ENCODE data around the gene RCVRN.

RCVRN gene

GRCh38 chr17:9872852-9873251, 32.2 kb downstream of the RCVRN start:
- no peaks in the 10 kb centered on the region for H3K27me3 ChIP-seq (ENCODE audit: insufficient read depth, low read depth, severe bottlenecking)
- no peak overlapping the region for H3K27ac ChIP-seq
- H3K9me3 ChIP-seq (ENCODE audit: severe bottlenecking), result no peaks in the 10 kb centered on the region
- DNase-seq, result no peak
- no peaks in the 10 kb centered on the region for H3K36me3 ChIP-seq
- no peak for TF ChIP-seq CTCF (IDR thresholded peaks at IDR 0.05; ENCODE audit: low read depth, low read length)
- H3K4me3 ChIP-seq (ENCODE audit: low read depth, low read length), result no peak overlapping the region

DNA sequence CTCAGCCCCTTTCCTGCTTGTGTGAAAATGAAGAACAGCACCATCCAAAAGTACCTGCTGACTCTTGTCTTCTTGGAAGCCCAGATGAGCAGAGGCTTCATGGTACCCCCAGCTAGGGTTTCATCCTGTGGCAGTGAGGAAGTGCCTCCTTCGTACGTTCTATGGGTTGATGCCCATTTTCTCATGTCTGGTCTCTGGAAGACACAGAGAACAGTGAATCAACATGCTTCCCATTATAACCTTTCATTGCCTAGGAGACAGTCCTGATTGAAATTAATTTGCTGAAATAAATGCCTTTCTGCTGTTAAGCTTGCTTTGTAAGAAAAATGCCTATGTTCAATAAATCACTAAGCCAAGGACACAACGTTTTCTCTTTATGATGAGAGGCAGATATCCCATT, 36.5 kb downstream of the RCVRN start:
- no peak overlapping the region for H3K27ac ChIP-seq
- no peaks in the 10 kb centered on the region for H3K36me3 ChIP-seq
- H3K9me3 ChIP-seq (ENCODE audit: severe bottlenecking), result no peaks in the 10 kb centered on the region
- no peak for TF ChIP-seq CTCF (IDR thresholded peaks at IDR 0.05; ENCODE audit: low read depth, low read length)
- no peaks in the 10 kb centered on the region for H3K27me3 ChIP-seq (ENCODE audit: insufficient read depth, low read depth, severe bottlenecking)
- DNase-seq, result no peak
- no peak overlapping the region for H3K4me3 ChIP-seq (ENCODE audit: low read depth, low read length)

DNA sequence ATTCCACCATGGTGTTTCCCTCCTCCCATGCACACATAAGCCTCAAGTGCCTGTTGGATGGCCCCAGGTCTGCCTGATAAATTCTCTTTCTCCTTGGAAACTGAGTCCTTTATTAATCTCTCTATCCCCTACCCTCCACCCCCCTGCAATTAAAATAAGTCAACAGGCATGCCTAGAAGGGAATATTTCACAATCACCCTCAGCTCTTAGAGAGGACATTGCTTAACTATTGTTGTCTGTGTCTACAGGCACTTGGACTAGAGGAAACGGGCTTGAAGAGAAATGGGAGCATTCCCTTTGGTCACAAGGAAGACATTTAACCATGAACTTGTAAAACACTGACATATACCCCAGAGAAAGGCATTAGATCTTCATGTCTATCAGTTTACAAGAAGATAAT, 39.5 kb downstream of the RCVRN start:
- H3K4me3 ChIP-seq (ENCODE audit: low read depth, low read length), result no peak overlapping the region
- no peak overlapping the region for H3K27ac ChIP-seq
- no peaks in the 10 kb centered on the region for H3K27me3 ChIP-seq (ENCODE audit: insufficient read depth, low read depth, severe bottlenecking)
- no peak for DNase-seq
- no peaks in the 10 kb centered on the region for H3K9me3 ChIP-seq (ENCODE audit: severe bottlenecking)
- H3K36me3 ChIP-seq, result no peaks in the 10 kb centered on the region
- TF ChIP-seq CTCF (IDR thresholded peaks at IDR 0.05; ENCODE audit: low read depth, low read length), result no peak

DNA sequence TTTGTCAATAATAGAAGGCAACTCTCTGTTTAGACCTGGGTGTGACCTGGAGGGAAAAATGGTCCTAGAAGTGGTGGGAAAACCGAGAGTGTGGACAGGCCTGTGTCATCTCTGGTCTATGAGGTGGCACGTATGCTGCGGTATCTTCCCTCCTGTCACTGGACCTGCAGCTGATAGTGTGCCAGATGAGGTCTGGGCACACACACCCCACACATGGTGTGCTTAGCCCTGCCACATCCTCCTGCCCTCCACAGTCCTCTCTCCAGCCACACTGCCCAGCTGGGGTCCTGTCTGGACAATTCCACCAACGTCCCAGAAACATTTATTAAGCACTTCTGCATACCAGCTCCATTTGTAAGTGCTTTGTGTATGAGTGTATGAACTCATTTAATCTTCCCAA, 42.1 kb downstream of the RCVRN start:
- DNase-seq, result no peak
- Histone ChIP-seq H3K9me3 (ENCODE audit: severe bottlenecking) (peaks cover 4% of the 10 kb centered on the region), H3K4me3 (ENCODE audit: low read depth, low read length) (no peak overlapping the region), H3K36me3 (no peaks in the 10 kb centered on the region), H3K27me3 (ENCODE audit: insufficient read depth, low read depth, severe bottlenecking) (no peaks in the 10 kb centered on the region), H3K27ac (no peak overlapping the region)
- TF ChIP-seq CTCF (IDR thresholded peaks at IDR 0.05; ENCODE audit: low read depth, low read length), result no peak

DNA sequence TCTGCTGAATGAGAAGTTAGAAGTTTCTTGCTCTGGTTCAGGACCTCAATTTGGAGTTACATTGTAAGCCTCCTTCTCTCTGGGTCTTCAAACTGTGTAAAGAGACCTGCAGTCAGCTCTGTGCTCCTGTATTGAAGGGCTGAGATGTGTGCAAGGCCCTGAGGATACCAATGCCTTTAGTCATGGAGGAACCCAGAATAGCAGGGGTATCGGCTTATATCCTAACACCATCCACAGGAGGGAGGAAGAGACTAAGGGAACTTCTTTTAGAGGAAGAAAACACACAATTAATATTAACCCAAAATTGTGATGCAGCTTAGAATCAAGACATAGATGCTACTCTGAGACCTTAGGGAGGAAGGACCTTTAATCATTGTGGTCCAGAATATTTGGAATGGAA, 42.9 kb downstream of the RCVRN start:
- Histone ChIP-seq H3K36me3 (no peaks in the 10 kb centered on the region), H3K4me3 (ENCODE audit: low read depth, low read length) (no peak overlapping the region), H3K9me3 (ENCODE audit: severe bottlenecking) (peaks cover 7% of the 10 kb centered on the region), H3K27me3 (ENCODE audit: insufficient read depth, low read depth, severe bottlenecking) (no peaks in the 10 kb centered on the region), H3K27ac (no peak overlapping the region)
- TF ChIP-seq CTCF (IDR thresholded peaks at IDR 0.05; ENCODE audit: low read depth, low read length), result no peak
- no peak for DNase-seq

- Histone ChIP-seq H3K27me3 (ENCODE audit: insufficient read depth, low read depth, severe bottlenecking) (no peaks in the 10 kb centered on the region), H3K36me3 (no peaks in the 10 kb centered on the region), H3K4me3 (ENCODE audit: low read depth, low read length) (no peak overlapping the region), H3K27ac (no peak overlapping the region), H3K9me3 (ENCODE audit: severe bottlenecking) (peaks cover 7% of the 10 kb centered on the region)
- no peak for DNase-seq
- no peak for TF ChIP-seq CTCF (IDR thresholded peaks at IDR 0.05; ENCODE audit: low read depth, low read length)
These were observed 44.2 kb downstream of the RCVRN start for GRCh38 chr17:9860851-9861250.
